GM19452 (cell line): ENCODE measurements around the gene SMARCC1.

Source experiments
- ATAC-seq: cut with Tn5 transposase; IDR thresholded peaks from one replicate; pipeline ENCODE4 v1.9.1; 2021; ENCODE audit not compliant: unreplicated experiment

SMARCC1 gene

DNA sequence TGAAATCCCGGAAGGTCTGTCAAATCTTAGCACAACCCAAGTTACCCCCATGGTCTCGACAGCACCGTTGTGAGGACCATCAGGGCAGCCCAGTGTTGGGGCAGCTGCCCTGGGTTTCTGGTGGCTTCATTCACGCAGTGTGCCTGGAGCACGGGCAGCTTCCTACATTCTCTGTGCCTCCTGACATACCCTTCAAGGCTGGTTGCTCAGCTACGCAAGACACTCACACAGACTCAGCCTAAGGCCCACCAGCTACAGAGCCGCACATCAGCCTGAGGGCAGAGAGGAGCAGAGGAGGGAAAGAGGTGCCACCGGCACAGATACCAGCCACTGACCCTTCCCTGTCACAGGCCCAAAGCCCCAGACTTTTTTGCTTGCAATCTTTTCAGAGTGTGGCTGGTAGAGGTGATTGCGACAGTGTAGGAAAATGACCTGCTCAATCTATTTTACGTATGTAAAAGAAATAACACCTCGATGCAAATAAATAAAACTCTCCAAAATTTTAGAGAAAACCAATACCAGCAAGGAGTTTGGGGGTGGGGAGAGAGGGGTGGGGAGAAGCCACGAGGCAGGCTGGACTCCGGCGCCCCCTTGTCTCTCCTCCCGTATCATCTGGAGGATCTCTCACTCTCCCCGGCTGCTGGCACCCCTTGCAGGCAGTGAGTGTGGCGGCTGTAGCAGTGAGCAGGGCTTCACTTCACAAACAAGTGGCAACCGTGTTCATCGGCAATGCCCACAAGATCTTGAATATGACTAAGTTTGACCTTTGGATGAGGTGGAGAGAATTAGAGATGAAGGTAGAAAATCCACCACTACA, 215.8 kb downstream of the SMARCC1 start:
- ATAC-seq = no peak

GRCh38 chr3:47556351-47556750, 225.3 kb downstream of the SMARCC1 start:
- ATAC-seq = no peak

DNA sequence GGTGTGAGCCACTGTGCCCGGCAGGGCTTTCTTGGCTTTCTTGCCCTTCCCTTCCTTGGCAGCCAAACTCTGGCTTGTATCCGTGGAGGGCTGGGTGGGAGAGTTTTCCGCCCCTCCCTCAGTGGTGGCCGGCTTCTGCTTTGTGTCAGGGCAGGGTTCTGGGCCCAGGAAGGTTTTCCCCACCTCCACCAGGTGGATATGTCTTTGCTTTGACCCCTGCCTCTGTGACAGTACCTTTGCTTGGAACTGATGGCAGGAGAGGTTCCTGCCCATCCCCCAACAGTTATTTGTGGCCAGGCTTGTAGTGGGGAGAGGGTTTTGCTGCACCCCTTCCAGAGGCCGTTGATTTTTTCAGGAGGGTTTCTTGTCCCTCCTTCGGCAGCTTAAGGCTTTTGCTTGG, 227.4 kb downstream of the SMARCC1 start:
- ATAC-seq = no peak

DNA sequence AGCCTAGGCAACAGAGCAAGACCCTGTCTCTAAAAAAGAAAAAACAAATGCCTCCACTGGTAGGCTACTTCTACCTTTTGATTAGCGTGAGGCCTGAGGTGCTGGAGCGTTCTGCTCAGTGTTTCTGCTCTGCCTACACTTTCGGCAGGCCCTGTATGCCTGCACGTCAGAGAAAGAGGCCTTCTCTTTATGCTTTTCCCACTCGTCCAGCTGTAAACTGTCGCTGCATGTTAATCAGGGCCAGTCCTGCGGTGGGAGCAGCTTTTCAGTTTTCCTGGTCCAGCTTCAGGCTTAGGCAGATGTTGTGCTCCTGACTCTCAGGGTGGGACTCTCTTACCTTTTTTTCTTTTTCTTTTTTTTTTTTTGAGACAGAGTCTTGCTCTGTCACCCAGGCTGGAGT, 228.3 kb downstream of the SMARCC1 start:
- no peak for ATAC-seq

- no peak for ATAC-seq
Observed at GRCh38 chr3:47542471-47543173, 239.1 kb downstream of the SMARCC1 start.

DNA sequence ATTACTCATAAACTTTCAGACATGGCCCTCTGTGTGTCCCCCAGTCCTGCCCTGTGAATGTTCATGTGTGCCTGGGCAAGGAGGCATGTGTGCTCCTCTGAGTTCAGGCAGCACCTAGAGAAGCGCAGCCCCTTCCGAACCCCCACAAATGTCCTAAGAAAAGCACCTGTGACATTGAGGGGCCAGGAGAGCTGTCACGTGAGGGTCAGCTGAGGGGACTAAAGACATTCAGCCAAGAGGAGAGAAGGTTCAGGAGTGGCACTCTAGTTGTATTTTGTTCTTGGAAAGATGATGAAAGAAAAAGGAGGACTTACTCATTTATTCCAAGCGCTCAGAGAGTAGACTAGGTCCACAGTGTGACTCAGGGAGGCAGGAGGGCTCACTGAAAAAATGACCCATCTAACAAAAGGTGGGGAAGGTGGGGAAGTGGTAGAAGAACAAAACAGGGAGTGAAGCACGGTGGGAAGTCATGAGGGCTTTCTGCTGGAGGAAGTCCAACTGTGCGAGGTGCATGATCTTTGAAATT, 240.0 kb downstream of the SMARCC1 start:
- ATAC-seq = no peak

DNA sequence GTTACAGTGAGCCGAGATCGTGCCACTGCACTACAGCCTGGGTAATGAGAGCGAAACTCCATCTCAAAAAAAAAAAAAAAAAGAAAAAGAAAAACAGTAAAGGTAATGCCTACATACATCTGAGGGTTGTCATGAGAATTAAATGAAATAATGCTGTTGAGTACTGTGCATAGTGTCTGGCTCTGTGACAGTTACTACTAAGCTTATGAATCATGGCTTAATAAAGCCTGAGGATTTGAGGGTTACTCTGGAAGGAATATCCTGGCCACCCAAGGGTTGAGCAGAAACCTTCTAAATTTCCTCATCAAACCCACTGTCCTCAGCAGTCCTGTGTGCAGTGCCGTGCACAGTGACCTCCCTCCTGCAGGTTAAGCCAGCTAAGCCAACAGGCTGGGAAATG, 241.4 kb downstream of the SMARCC1 start:
- ATAC-seq = no peak

DNA sequence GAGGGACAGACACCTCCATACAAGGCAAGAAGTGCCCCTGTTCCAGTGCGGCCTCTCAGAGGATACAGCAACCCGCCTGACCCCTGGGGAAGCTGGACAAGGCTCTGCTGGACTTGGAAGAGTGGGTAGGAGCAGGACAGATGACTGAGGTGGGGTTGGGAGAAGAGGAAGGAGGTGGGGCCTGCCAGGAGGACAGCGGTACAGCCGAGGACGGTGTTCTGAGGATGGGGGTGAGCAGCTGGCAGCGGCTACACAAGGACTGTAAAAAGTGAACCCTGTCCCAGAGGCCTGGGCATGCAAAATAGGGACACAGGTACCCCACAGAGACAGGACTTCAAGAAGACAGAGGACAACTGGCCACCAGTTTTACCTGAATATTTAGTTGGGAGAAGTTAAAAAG, 244.7 kb downstream of the SMARCC1 start:
- no peak for ATAC-seq

DNA sequence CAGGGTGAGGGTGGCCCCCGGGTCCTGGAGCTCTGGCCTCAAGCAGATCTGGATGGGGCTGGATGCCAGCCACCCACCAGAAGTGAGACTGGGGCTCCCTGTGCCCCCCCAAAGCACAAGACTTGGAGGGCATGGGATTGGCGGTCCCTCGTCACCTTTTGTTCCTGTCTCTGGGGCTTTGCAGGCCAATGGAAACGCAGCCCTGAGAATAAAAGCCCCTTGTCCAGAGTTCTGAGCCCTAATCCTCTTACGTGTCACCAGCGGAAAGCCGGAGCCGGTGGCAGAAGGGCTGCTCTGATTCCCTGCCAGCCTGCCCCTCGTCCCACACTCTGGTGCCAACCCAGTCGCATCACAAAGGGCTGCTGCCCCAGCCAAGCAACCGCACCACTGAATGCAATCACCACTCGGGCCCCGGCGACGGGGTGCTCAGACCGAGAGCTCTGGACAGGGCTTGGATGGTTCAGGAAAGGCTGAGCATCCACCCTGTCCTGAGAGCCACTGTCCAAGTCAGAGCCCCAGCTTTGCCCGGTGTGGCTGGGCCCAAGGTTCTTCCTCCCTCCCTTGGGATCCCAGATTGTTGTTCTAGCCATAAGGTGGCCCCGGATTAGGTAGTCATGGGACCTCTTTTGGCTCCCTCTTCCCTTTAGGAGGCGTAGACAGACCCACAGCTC, 245.3 kb downstream of the SMARCC1 start:
- no peak for ATAC-seq
